Measurements from ENCODE around the gene GABRA4. TPM values are rescaled to one million over a fixed set of nuclear protein-coding genes. Genes with fewer than 3 reads are reported as not detected.

Gene GABRA4
- total and polyA plus RNA-seq, 7 donors = 0.09 to 0.36 (median 0.21) TPM; not detected in 3

- intact Hi-C loops (cut with DNase I) = no loop called here
- WGBS, 2 donors = 63 to 77% methylated on average over 2 of the region's 2 CpGs
Measured at GRCh38 chr4:46958742-46959488, 34.5 kb downstream of the GABRA4 start.

GRCh38 chr4:46956451-46956850 lies 36.9 kb downstream of the GABRA4 start:
- Histone ChIP-seq H3K9me3 (no peaks in the 10 kb centered on the region), H3K27me3 (no peaks in the 10 kb centered on the region), H3K36me3 (no peaks in the 10 kb centered on the region), H3K27ac (no peak overlapping the region), H3K4me1 (no peaks in the 10 kb centered on the region), H3K4me3 (no peak overlapping the region)
- DNase-seq = no peak
- TF ChIP-seq CTCF (IDR thresholded peaks at IDR 0.05) = no peak
- no peak for TF ChIP-seq POLR2AphosphoS5 (IDR thresholded peaks at IDR 0.05)
- no peak for TF ChIP-seq EP300 (IDR thresholded peaks at IDR 0.05)
- intact Hi-C loops (cut with DNase I) = no loop called here
- 68 to 81% methylated on average over 4 of the region's 4 CpGs for WGBS, 2 donors

More at GRCh38 chr4:46958742-46959488, 34.5 kb downstream of the GABRA4 start:
- no peak for DNase-seq
- Histone ChIP-seq H3K27ac (no peak overlapping the region), H3K9me3 (no peaks in the 10 kb centered on the region), H3K4me3 (no peak overlapping the region), H3K4me1 (no peaks in the 10 kb centered on the region), H3K27me3 (no peaks in the 10 kb centered on the region), H3K36me3 (no peaks in the 10 kb centered on the region)
- no peak for TF ChIP-seq POLR2AphosphoS5 (IDR thresholded peaks at IDR 0.05)
- no peak for TF ChIP-seq EP300 (IDR thresholded peaks at IDR 0.05)
- TF ChIP-seq POLR2A (IDR thresholded peaks at IDR 0.05) = no peak

DNA sequence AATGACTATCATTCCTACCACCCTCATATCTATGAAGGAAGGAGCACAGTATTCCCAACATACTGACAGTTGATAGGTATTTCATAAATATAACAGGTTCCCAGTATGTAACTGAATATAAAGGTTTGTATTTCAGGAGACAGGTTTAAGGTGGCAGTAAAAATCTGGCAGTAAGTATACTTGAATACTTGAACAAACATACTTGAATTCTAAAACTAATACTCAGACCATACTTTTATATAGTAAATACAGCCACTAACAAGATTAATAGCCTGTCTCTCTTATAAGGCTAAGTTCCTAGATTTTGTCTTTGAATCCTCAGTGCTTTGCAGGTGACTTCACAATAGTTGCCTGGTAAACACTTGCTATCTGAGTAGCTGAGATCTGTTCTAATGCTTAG lies 37.8 kb downstream of the GABRA4 start:
- no peak overlapping the region for H3K27ac ChIP-seq
- H3K4me3 ChIP-seq = no peak overlapping the region
- intact Hi-C loops (cut with DNase I) = no loop called here
- no peaks in the 10 kb centered on the region for H3K9me3 ChIP-seq
- TF ChIP-seq CTCF (IDR thresholded peaks at IDR 0.05) = no peak
- no peak for TF ChIP-seq EP300 (IDR thresholded peaks at IDR 0.05)
- no peak for TF ChIP-seq POLR2A (IDR thresholded peaks at IDR 0.05)
- no peak for TF ChIP-seq POLR2AphosphoS5 (IDR thresholded peaks at IDR 0.05)
- H3K4me1 ChIP-seq = no peaks in the 10 kb centered on the region
- DNase-seq = no peak
- H3K27me3 ChIP-seq = no peaks in the 10 kb centered on the region
- no peaks in the 10 kb centered on the region for H3K36me3 ChIP-seq

GRCh38 chr4:46954643-46955042 lies 38.7 kb downstream of the GABRA4 start:
- H3K27me3 ChIP-seq = no peaks in the 10 kb centered on the region
- no peaks in the 10 kb centered on the region for H3K4me1 ChIP-seq
- TF ChIP-seq CTCF (IDR thresholded peaks at IDR 0.05) (no peak), EP300 (IDR thresholded peaks at IDR 0.05) (no peak), POLR2AphosphoS5 (IDR thresholded peaks at IDR 0.05) (no peak), POLR2A (IDR thresholded peaks at IDR 0.05) (no peak)
- DNase-seq = no peak
- intact Hi-C loops (cut with DNase I) = no loop called here
- H3K27ac ChIP-seq = no peak overlapping the region
- H3K9me3 ChIP-seq = no peaks in the 10 kb centered on the region
- H3K4me3 ChIP-seq = no peak overlapping the region
- no peaks in the 10 kb centered on the region for H3K36me3 ChIP-seq

DNA sequence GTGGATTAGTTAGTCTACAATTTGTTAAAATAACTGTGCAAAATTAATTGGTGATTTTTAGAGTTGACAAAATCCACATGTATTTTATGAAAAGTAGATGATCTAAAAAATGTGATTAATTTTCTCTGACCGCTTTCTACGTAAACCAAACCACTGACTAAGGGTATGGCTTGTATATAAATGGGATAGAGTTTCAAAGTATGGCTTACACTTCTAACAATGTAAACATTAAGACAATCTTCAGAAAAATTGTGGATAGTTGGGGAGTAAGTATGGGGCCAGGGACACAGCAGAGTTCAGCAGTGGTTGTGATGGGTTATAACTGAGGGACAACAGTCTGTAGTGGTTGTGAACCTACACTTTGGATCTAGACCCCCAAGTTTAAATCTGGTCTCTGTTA lies 39.8 kb downstream of the GABRA4 start:
- Histone ChIP-seq H3K9me3 (no peaks in the 10 kb centered on the region), H3K4me3 (no peak overlapping the region), H3K4me1 (no peaks in the 10 kb centered on the region), H3K36me3 (no peaks in the 10 kb centered on the region), H3K27ac (no peak overlapping the region), H3K27me3 (no peaks in the 10 kb centered on the region)
- intact Hi-C loops (cut with DNase I) = no loop called here
- no peak for DNase-seq
- 82 to 92% methylated on average over 2 of the region's 2 CpGs for WGBS, 2 donors
- TF ChIP-seq EP300 (IDR thresholded peaks at IDR 0.05) = no peak
- no peak for TF ChIP-seq CTCF (IDR thresholded peaks at IDR 0.05)
- TF ChIP-seq POLR2A (IDR thresholded peaks at IDR 0.05) = no peak
- TF ChIP-seq POLR2AphosphoS5 (IDR thresholded peaks at IDR 0.05) = no peak
